GM21723 (cell line): ENCODE measurements around the gene TRIM33.
"Not testable (repeated sequence)": the region's sequence is repeated elsewhere in the genome, so short reads cannot be mapped to it uniquely, and the experiment has no call there.

Source experiments
- ATAC-seq: cut with Tn5 transposase; IDR thresholded peaks from one replicate; pipeline ENCODE4 v1.9.1; 2021; ENCODE audit warnings: mild to moderate bottlenecking, moderate library complexity; ENCODE audit not compliant: unreplicated experiment

TRIM33 gene

GRCh38 chr1:114431026-114431425 is 80.0 kb downstream of the TRIM33 start:
- ATAC-seq: no peak

- no peak for ATAC-seq
These were observed 82.8 kb downstream of the TRIM33 start for GRCh38 chr1:114428083-114428754.

GRCh38 chr1:114427612-114428011 is 83.4 kb downstream of the TRIM33 start:
- ATAC-seq: no peak

DNA sequence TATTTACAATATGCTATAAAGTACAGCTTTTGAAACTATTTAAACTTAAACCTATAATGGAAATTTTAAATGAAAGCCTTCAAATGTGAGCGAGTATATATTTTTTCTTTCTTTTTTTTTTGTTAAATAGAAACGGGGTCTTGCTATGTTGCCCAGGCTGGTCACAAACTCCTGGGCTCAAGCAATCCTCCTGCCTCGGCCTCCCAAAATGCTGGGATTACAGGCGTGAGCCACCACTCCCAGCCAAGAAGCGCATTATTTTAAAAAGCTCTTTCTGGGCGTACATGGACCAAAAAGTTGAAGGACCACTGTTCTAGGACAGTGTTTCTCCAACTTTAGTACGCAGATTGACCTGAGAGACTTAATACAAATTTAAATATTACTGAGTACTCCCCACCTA is 87.5 kb downstream of the TRIM33 start:
- no peak for ATAC-seq

- ATAC-seq: not testable (repeated sequence)
These were observed 92.1 kb downstream of the TRIM33 start for GRCh38 chr1:114418948-114419347.

- ATAC-seq: no peak
These were observed 113.4 kb downstream of the TRIM33 start for GRCh38 chr1:114397601-114398000.

DNA sequence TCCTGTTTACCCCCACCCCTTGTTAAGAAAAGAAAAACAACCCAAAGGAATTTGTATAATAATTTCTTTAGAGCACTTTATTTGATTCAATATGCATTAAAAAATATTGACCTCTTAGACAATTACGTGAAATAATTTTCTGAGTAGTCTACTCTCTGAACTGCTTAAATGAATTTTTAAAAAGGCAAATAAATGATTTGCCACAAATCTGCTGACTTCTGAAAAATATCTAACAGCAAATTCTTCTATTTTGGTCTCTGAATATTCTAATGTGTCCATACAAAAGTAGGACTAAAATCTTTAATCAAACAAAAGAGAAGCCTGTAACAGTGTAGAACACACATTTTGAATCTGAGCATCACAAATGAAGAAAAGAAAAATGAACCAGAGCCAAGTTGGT is 115.1 kb downstream of the TRIM33 start:
- ATAC-seq: no peak

DNA sequence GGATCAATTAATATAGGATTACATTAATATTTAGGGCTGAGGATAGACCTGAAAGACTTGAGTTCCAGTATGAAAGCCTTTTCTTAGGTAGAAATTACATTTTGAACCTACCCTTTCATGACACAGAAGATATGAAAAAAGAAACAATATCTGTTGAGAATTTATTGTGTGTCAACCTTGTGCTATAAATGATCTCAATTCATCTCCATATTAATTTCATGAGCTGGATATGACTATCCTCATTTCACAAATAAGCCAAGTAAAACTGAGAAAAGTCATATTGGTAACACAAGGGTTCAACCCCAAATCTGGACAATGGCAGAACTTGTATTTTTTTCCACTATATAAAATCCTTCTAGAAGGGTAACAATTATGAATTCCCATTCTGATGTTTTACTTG is 120.0 kb downstream of the TRIM33 start:
- no peak for ATAC-seq

DNA sequence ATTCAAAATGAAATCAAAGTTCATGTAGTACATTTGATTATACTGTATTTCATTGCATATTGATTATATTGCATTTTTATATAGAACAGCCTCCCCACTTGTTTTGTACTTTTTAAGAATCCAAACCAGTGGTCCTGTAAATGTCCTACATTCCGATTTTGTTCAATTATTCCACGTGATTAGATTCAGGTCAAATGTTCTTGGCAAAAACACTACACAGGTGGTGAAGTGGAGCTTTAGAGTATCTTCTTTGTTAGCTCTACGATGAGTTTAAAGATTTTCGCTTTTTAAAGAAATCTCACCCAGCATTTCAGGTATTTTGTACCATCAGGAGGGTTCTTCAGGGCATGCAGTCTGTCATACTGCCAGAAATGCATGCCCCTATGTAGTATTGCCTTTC is 120.6 kb downstream of the TRIM33 start:
- no peak for ATAC-seq

DNA sequence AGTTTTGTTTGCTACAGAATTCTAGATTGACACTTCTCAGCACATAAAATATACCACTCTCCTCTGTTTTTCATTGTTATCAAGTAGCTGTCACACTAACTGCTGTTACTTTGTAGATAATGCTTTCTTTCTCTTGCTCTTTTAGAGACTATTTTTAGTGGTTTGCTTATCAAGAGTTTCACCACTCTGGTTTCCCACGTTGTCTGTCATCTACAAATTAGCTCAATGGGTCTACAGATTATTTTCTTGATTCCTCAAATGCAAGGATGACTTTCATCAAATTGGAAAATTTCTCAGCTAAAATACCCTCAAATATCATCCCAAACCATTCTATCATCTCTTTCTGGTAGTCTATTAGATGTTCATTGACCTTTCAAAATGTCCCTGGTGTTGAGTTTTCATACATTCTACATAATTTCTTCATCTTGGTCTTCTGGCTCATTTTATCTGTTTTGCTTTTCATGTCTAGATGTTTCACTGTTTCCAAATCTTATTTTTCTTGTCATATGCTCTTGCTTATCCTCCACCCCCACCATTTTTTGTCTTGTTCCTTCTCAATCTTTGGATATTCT is 122.5 kb downstream of the TRIM33 start:
- no peak for ATAC-seq

GRCh38 chr1:114387585-114387984 is 123.4 kb downstream of the TRIM33 start:
- ATAC-seq: not testable (repeated sequence)

- no peak for ATAC-seq
These were observed 124.0 kb downstream of the TRIM33 start for GRCh38 chr1:114387010-114387360.

DNA sequence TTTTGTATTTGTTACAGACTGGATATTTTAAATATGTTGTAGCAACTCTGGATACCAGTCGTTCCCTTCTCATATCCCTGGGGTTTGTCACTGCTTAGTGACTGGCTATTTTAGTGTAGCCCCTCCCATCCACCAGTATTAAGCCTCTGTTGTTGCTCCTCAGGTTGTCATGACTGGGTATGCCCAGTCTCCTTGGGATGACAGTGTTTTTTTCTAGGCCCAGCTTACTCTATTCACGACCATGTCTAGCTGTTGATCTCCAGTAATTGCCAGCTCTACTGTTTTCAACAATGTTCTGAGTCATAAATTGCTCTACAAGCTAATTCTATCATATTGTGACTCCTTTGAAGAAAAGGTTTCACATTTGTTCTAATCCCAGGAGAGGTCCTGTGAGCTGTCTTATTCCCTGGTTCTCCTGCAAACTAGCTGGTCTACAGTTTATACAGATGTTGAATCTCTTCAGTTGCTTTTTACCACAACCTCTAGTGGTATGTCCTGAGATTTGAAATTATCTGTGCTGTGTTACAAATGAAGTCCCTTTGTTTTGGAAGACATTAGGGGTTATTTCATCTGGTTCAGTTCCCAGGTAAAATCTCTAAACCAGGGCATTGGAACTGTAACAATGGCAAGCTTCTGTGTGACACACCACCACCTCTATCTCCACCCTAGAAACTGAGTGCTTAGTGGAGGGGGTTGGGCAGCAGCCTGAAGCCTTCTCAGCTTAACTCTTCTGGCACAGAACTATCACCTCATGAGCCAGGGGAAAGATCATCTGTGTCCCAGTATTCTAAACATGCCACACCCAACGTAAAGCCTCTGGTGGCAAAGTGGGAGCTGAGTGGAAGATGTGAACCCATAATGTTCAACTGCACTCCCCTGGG is 124.6 kb downstream of the TRIM33 start:
- no peak for ATAC-seq

GRCh38 chr1:114384922-114385321 is 126.1 kb downstream of the TRIM33 start:
- no peak for ATAC-seq

DNA sequence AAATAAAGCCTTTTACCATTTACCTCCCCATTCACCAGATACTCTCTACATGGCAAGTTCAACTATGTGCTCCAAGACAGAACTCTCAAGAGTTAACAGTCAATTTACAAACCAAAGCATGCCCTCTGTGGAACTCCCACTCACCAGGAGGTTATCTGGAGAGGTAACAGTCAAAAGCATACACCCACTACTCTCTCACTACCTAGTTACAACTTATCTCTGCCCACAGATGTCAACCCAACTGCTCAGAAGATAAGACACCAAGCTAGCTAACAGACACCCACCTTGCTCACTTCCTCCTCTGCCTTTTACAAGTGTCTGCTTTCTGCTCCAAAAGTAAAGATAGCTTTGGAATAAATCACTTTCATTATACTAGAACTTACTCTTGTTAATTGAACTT is 131.0 kb downstream of the TRIM33 start:
- ATAC-seq: no peak

DNA sequence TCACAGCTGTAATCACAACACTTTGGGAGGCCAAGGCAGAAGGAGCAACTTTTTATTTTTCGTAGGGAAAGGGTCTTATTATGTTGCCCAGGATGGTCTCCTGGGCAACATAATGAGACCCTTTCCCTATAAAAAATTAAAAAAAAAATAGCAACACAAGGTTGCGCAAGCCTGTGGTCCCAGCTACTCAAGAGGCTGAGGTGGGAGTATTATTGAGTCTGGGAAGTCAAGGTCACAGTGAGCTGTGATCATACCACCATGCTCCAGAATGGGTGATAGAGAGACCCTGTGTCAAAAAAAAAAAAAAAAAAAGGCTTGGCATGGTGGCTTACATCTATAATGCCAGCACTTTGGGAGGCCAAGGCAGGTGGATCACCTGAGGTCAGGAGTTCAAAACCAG is 131.6 kb downstream of the TRIM33 start:
- no peak for ATAC-seq

DNA sequence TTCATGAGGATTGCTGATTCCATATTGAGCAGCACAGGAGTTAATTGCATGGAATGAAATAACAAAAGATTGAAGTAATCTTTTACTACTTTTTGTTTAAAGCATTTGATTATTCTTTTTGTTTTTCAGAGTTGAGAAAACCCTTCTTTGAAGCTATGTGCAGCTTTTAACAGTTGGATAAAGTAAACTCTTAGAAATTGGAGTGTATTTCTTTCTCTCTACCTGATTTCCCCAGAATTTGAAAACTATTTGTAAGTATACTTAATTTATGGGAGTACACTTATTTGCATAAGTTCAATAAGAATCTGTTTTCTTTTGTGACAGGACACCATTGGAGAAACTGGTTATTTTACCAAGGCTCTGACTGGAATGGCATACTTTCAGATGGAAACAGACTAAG is 133.6 kb downstream of the TRIM33 start:
- no peak for ATAC-seq

DNA sequence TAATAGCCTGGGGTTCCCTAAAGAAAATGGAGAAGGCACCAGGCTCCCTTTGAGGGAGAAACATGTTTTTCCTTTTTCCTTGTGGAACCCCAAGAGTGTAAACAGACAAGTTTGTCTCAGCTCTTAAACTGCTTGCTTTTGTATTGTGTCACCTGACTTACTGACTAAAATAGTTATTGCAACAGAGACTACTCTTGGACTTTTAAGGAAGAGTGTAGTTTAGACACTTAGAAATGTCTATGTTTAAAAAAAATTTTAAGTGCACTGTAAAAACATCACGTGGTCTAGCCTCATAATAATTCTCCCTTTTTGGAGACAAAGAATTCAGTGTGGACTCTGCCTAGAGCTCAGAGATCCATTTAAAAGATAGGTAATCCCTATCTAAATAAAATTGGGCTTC is 141.1 kb downstream of the TRIM33 start:
- no peak for ATAC-seq

GRCh38 chr1:114369266-114369919 is 141.6 kb downstream of the TRIM33 start:
- ATAC-seq: not testable (repeated sequence)

- no peak for ATAC-seq
These were observed 142.3 kb downstream of the TRIM33 start for GRCh38 chr1:114368560-114369255.

- ATAC-seq: no peak
These were observed 143.2 kb downstream of the TRIM33 start for GRCh38 chr1:114367810-114368209.
